ENCODE measurements around the gene MTHFR.

Gene MTHFR

DNA sequence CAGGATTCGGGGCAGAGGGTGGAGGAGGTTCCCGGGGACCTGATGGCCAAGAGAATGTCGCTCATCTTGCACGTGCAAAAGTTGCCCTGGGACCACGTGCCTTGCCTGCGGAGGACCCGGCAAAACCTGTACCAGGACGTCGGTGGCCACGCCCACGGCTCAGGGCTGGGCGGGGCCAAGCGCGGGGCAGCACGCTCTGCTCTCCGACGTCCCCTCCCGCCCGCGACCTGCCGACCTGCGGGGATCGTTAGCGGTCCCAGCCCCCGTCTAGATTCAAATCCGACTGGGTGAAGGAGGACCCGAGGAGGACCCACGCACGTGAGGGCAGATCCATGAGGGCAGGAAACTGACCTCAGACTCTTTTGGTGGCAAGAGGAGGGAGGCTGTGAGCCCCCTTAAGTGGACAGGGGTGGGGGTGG, 43.8 kb downstream of the MTHFR start, which contains the start of gene C1orf167:
Gene C1orf167 (plus strand): TSS at position 206 of the 419 bp plus-strand sequence. CDS start 2,208 bp downstream, outside the sequence.
- in situ Hi-C loops (cut with MboI; ENCODE audit: low sequenced_read_pairs): no loop called here

DNA sequence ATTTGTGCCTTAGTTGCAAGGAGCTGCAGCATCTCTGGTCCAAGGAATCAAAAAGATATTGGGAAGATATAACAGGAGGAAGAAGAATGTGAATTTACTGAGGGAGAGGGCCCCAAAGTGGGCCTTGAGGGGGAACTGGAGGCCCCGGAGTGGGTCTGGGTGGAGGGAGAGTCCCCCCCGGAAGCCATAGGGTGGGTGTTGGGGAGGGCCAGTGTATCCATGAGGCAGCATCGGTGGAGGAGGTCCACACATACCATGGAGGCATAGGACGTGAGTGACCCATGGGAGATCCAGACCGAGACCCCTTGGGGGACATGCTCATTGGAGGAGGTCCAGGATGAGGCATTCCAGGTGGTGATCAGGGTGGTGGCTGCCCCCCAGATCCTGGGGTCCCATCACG, 44.5 kb downstream of the MTHFR start:
- in situ Hi-C loops (cut with MboI; ENCODE audit: low sequenced_read_pairs): no loop called here

DNA sequence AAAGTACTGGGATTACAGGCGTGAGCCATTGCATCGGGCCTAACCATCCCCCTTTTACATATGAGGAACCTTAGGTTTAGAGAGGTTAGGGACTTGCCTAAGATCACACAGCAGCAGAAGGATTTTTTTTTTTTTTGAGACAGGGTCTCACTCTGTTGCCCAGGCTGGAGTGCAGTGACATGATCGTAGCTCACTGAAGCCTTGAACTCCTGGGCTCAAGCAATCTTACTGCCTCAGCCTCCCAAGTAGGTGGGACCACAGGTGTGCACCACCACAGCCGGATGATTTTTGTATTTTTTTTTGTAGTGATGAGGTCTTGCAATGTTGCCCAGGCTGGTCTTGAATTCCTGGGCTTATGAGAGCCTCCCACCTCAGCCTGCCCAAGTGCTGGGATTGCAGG, 46.0 kb downstream of the MTHFR start:
- in situ Hi-C loops (cut with MboI; ENCODE audit: low sequenced_read_pairs): no loop called here

DNA sequence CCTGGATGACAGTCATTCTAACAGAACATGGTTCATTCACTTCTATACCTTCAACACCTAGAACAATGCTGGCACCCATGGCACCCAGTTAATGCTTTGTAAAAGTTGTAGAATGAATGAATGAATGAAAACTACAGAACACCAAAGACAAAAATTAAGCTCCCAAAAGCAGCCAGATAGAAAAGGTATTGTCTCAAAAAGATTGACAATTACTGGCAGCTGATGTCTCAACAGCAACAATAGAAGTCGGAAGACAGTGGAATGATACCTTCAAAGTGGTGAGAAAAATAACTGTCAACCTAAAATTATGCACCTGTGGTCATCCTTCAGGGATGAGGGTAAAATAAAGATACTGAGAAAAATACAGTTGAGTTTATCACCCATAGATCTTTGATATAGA, 48.7 kb downstream of the MTHFR start:
- in situ Hi-C loops (cut with MboI; ENCODE audit: low sequenced_read_pairs): no loop called here

DNA sequence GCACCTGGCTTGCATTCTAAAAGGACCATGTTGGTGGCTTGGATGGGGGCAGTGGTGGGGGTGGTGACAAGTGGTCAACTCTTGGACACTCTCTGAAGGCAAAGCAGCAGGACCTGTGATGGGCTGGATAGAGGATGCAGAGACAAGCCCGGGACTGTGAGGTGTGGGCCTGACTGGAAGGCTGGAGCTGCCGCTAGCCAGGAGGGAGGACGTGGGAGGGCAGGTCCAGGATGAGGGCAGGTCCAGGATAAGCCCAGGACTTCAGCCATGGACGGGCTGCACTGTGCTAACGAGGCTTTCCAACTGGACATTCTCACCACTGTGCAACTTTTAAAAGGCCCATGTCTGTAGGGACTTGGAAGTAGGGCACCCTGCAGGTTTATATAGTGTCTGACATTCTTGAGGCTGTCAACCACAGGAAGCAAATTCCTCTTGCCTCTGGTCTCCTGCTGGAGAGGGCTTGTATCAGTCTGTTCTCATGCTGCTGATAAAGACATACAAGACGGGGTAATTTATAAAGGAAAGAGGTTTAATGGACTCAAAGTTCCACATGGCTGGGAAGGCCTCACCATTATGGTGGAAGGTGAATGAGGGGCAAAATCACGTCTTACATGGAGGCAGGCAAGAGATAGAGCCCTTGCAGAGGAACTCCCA, 52.1 kb downstream of the MTHFR start:
- in situ Hi-C loops (cut with MboI; ENCODE audit: low sequenced_read_pairs): no loop called here

DNA sequence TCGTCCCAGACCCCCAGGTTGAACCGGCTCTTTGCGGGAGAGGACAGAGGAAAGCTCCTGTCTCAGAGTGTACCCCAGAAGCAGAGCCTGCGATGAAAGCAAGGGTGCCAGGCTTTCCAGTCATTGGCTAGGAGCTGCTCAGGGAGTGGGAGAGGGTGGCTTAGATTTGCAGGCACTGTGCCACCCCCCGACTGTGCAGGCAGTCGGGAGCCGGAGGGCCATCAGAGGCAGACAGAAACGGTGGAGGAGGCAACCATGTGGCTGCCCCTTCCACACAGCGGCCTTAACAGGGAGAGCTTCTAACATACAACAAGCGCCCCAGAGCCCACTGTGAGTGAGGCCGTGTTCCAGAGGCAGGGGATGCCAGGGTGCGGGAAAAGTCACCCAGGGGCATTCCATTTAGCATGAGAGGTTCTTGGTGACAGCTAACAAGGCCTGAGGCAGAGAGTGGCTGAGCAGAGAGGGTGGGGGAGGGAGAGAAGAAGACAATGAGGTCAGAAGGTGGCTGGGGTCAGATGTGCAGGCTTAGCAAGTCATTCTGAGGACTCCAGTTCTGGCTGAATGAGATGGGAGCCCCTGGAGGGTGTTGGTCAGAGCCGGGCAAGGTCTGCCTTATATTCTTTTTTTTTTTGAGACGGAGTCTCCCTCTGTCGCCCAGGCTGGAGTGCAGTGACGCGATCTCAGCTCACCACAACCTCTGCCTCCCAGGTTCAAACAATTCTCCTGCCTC, 53.2 kb downstream of the MTHFR start:
- in situ Hi-C loops (cut with MboI; ENCODE audit: low sequenced_read_pairs): no loop called here

DNA sequence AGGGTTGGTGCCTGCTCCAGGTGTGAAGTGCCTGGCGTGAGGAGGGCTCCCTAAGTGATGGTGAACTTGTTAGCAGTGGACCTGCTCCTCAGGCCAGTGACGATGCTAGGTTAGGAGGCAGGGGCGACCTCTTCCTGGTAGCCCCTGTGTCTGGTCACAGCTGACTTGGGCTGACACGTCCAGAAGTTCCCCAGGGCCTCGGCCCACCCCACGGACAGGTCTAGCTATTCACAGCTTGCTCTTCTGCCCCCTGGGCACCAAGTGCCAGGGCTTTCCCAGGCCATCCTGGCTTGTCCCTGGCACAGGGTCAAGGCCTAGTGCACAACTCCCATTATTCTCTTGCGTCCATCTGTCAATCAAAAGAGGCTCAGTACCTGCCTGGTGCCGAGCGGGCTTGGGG, 54.7 kb downstream of the MTHFR start:
- in situ Hi-C loops (cut with MboI; ENCODE audit: low sequenced_read_pairs): no loop called here

DNA sequence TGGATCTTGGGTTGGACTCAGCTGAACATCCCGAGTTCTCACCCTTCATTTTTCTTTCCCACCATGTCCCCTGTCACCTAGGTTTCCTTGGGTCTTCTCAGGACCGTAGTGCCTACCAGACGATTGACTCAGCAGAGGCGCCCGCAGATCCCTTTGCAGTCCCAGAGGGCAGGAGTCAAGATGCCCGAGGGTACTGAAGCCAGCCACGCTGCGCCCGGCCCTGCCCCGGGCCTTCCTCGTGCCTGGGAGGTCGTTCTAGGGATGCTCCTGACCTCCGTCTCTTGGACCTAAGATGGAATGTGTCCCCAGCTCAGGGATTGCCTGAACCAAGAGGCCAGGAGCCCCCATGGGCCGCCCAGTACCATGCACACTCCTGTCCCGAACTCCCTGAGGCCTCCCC, 55.8 kb downstream of the MTHFR start:
- in situ Hi-C loops (cut with MboI; ENCODE audit: low sequenced_read_pairs): no loop called here

DNA sequence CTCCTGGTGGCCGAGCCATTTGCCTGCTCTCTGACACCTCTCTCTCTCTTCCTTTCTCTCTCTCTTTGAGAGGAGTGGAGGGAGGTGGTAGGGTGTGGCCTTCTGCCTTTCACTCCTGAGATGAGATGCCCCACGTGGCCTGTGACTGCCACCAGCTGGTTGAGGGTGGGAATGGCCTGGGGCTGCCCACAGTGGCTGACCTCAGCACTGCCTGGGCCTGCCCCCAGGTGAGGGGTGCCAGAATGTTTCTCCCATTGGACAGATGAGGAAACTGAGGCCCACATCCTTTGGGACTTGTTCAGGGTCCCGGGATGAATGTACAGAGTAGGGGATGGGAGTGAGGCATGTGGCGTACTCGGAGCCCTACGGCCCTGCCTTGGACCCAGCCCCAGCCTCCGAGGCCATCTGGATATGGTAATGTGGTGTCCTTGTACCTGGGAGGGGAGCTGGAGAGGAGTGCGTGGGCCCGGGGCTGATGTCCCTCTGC, 56.5 kb downstream of the MTHFR start:
- in situ Hi-C loops (cut with MboI; ENCODE audit: low sequenced_read_pairs): no loop called here

DNA sequence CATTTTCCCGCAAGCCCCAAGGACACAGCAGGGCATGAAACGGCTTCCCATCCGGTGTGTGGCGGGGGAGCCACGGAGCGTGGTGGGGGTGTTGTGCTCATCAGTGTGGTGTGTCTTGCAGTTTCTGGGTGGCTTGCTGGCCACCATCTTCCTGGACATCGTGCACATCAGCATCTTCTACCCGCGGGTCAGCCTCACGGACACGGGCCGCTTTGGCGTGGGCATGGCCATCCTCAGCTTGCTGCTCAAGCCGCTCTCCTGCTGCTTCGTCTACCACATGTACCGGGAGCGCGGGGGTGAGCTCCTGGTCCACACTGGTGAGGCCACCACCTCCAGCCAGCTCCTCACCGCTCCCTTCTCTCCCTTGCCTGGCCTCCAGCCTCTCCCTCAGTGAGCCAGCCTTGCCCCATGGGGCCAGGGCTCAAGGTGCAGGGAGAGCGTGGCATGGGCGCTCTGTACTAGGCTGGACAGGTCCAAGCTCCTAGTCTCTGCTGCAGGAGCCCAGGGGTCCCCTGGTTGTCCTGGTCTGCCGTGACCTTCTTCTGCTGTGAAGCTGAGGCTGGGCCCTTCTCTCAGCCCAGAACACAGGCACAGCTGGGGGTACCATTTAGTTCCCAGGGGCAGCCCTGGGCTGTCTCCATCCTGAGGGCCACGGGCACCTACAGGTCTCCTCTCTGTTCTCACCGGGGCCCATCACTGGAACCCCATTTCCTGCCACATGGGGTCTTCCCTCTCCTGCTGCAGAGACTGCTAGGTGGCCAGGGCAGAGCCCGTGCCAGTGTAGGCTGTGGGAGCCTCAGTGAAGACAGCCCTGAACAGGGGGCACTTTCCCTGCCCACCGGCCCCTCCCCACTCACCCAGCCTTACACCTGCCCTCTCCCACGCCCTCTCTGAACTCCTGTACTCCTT, 57.2 kb downstream of the MTHFR start:
- in situ Hi-C loops (cut with MboI; ENCODE audit: low sequenced_read_pairs): no loop called here

DNA sequence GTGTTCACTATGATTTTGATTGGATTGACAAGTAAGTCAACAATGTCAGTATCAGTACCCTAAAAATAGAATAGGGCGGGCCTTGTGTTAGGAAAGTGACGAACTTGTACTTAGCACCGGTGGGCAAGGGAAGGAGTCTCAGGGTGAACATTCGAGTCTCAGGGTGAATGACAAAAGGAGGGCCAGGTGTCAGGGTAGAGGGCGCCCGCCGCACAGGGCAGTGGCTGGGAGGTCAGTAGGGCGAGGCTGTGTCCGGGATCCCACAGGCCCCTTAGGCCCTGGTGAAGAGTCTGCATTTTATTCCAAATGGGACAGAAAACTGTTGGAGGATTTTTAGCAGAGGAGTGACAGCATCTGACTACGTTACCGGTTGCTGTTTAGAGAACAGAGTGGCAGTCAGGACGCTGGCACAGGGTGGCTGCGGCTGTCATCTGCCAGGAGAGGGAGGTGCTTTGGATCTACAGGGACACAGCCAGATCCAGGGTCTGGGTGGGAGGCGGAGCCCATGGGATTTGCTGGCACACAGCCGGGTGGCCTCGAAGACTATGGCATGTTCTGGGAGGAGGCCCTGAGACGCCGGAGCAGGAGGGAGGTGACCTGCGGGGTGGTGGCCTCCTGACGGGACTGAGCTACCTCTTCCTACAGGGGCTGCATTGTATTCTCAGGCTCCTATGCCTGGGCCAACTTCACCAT, 58.8 kb downstream of the MTHFR start:
- in situ Hi-C loops (cut with MboI; ENCODE audit: low sequenced_read_pairs): no loop called here

DNA sequence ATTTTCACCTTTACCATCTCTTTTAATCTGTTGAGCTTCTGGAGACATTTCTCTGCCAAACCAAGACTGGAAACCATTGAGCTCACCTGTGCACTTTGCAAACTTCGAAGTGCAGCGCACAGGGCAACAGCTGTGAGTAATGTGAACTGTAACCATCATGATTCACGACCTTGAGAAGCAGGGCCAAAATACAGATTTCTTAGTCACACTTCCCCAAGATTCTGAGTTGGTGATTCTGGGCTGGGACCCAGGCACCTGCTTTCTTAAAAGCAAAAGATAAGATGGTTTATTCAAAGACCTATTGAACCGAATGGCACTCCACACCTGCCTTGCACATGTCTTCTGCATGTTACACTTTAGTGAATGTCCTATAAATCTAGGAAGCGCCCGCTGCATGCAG, 59.7 kb downstream of the MTHFR start:
- in situ Hi-C loops (cut with MboI; ENCODE audit: low sequenced_read_pairs): no loop called here

DNA sequence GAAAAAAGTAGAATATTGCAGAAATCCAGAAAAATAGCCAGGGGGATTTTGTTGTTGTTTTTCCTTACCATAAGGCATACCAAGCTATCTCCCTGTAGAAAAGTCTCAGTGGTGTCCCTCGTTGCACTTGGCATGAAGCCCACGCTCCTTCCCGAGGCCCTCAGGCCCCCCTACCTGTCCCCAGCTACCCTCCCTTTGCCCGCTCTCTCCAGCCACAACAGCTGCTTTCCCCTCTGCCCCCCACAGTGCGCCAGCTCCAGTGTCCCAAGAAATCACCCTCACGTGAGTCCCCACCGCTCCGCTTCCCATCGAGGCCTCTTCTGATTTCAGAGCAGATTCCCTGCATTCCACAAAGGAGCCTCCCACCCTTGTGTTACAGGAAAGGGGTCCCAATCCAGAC, 61.5 kb downstream of the MTHFR start:
- in situ Hi-C loops (cut with MboI; ENCODE audit: low sequenced_read_pairs): no loop called here

DNA sequence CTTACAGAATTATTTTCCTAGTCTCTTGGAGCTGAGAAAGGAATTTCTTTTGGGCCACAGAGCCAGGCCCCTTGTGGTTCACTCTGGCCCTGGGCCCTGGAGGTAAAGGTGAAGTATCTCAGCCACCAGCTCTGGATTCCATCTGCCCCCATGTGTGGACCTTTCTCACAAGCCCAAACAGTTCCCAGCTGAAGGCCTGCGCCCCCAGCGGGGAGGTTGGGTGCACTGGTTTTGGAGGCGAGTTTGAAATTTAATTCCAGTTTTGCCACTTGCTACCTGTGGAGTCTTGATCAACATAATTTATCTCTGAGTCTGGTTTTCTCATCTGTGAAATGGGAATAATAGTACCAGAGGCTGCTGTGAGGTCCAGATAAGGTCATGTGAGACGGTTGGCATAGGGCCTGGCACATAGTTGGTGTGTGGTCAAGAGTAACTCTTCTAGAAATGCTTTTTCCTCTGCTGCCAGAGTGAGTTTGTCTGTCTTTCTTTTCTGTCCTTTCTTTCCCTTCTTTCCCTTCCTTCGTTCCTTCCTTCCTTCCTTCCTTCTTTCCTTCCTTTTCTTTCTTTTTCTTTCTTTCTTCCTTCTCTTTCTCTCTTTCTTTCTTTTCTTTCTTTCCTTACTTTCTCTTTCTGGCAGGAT, 63.7 kb downstream of the MTHFR start:
- in situ Hi-C loops (cut with MboI; ENCODE audit: low sequenced_read_pairs): no loop called here

DNA sequence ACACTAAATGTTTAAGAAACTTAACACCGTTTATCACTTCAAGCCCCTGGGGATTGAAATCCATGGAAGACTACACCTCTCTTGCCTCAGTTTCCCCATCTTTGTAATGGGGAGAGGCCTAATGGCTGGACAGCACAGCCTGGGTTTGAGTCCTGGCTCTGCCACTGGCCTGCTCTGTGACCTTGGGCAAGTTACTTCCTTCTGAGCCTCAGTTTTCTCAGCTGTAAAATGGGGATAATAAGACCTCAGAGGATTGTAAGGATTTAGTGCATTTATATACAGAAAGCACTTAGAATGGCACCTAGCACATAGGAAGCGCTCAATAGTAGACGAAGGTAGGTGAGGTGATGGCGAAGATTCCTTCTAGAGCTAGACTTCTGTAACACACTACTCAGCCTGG, 64.3 kb downstream of the MTHFR start:
- in situ Hi-C loops (cut with MboI; ENCODE audit: low sequenced_read_pairs): no loop called here

DNA sequence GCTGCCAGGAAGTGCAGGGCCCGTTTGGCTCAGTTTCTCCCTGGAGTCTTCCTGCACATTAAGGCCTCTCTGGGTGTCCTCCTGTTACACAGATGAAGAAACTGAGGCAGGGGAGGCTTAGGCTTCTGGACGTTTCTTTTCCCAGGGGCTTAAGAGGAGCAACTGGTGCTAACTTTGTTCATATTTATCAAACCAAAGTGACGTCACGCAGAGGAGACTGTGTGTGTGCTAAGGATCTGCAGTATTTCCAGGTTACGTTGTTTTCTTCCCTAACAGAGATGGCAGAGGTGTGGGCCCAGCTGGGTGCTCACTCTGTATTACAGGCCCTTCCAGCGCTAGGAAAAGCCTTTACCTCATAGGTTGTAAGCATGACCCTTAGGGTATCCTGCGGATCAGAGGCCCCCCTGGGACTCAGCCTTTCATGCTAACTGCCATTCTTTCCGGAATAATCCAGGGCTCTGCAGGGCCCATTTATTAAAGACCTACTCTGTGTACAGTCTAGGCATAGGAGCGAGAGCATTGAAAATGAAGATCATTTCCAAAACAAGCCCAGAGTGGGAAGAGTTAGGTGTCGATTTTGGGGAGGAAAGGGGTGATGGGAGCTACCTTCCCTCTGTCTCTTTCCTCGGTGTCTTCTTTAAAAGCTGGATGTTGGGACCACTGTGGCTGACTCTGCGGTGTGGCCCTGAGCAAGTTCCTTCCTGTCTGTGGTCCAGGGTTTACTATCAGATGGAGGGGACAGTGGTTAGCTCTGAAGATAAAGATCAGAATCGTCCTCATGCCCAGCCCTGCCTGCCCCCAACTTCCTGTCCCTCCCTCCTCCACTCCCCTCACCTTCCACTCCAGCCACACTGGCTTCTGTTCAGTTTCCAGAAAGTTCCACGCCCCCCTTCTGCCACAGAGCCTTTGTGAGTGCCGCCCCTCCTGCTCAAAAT, 65.2 kb downstream of the MTHFR start:
- in situ Hi-C loops (cut with MboI; ENCODE audit: low sequenced_read_pairs): no loop called here

DNA sequence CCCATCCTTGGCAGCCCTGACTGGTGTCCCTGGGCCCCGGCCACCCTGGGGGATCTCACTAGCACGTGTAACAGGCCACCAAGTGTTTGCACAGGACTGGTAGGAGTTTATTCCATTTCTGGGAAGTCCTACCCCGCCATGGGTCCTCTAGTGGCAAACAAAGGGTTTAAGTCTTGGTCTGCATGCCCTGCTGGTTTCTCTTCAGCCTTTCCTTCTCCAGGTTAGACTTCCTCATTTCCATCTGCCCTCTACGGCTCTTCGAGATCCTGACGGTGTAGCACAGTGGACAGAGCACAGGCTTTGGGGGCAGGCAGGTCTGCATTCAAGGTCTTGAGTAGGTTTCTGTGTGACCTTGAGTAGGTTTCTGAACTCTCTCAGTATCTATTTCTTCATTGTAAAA, 67.0 kb downstream of the MTHFR start:
- in situ Hi-C loops (cut with MboI; ENCODE audit: low sequenced_read_pairs): no loop called here

DNA sequence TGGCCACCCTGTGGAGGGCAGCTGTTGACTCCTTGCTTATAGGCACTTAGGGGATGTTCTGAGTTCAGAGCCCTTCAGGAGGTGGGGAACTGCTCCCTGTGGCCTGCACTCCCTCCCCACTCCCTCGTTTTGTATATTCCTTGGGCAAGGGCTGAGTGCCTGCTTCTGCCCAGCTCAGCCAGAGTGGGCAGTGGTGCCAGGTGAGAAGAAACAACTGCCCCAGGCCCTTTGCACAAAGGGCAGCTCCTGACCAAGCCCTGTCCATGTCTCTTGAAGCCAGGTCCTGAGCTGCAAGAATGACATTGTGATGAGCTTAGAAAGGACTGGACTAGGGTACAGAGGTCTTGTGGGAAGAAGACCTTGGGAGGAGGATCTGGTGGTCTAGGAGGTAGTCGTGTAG, 67.7 kb downstream of the MTHFR start:
- in situ Hi-C loops (cut with MboI; ENCODE audit: low sequenced_read_pairs): no loop called here

Data from hTERT RPE-1 (cell line).